Central memory CD4-positive, alpha-beta T cell (primary cell): ENCODE measurements around the gene C21orf58.

ENCODE experiments used
- DNase-seq: peaks from one replicate; pipeline ENCODE4 v3.0.0; 2022

The C21orf58 gene

GRCh38 chr21:46352913-46353312 lies 29.2 kb upstream of the C21orf58 start:
- no peak for DNase-seq

GRCh38 chr21:46352164-46352515 lies 28.5 kb upstream of the C21orf58 start:
- DNase-seq = no peak

DNA sequence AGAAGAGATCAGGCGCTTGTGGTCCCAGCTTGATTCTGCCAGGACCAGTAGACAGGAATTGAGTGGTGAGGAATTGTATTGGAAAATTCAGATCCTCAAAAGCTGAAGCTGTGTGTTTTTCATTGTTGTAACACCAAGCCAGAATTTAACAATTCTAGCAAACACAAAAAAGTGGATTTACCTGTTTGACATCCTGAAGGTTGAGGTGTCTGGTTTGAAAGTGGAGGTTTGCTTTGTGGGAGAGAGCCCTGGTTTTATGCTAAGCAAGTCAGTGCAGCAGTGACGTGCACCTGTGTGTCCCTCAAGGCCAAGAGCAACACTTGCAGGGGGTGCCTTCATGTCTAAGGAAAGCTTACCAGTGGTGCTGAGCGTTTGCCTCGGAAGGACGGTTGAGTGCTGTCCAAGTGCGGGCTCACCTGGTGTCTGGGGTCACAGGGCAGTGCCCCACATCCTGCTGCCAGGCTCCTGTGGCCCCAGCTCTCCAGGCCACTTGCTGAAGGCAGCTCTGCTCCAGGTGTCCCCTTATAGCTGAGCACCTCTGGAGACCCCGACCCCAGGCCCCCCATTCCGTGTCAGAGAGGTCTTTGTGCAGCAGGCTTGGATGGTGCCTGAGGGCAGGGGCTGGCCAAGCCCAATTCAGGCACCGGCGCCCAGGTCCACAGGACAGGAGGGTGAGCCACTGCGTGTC lies 27.9 kb upstream of the C21orf58 start:
- DNase-seq = no peak

GRCh38 chr21:46350981-46351380 lies 27.3 kb upstream of the C21orf58 start:
- DNase-seq = no peak

- no peak for DNase-seq
Observed at GRCh38 chr21:46350571-46350970, 26.9 kb upstream of the C21orf58 start.

- DNase-seq = no peak
Observed at GRCh38 chr21:46349134-46349760, 25.6 kb upstream of the C21orf58 start.

- DNase-seq = no peak
Observed at GRCh38 chr21:46347791-46348381, 24.2 kb upstream of the C21orf58 start.

DNA sequence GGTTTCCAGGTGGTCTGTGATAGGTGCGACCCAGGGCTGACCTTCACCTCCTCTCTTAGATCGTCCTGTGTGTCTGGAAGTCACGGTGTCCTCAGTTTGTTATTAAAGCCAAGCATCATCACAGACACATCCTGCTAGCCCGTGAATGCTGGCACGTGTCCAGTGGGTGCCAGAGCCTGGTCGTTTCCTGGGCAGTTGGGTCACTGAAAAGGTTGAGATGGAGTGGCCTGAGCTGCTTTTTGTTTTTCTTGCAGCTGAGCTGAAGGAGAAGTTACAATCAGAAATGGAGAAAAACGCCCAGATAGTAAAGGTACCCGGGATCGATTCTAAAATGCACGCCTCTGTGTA lies 23.5 kb upstream of the C21orf58 start:
- no peak for DNase-seq

GRCh38 chr21:46346296-46347202 lies 22.9 kb upstream of the C21orf58 start:
- DNase-seq = no peak

DNA sequence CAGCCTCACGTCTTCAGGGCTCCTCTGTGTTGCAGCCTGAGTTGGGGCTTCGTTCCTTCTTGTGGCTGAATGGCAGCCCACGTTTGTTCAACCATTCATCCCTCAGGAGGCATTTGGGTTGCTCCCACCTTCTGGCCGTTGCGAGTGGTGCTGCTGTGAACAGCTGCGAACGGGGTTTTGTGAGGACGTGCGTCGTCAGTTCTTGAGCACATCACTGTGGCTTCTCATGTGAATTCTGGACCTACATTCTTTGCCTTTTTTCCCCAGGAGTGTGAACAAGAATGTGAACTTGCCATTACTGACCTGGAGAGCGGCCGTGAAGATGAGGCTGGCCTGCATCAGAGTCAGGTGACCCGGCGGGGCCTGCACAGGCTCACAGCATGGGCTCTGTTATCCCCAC lies 22.2 kb upstream of the C21orf58 start:
- DNase-seq = no peak

DNA sequence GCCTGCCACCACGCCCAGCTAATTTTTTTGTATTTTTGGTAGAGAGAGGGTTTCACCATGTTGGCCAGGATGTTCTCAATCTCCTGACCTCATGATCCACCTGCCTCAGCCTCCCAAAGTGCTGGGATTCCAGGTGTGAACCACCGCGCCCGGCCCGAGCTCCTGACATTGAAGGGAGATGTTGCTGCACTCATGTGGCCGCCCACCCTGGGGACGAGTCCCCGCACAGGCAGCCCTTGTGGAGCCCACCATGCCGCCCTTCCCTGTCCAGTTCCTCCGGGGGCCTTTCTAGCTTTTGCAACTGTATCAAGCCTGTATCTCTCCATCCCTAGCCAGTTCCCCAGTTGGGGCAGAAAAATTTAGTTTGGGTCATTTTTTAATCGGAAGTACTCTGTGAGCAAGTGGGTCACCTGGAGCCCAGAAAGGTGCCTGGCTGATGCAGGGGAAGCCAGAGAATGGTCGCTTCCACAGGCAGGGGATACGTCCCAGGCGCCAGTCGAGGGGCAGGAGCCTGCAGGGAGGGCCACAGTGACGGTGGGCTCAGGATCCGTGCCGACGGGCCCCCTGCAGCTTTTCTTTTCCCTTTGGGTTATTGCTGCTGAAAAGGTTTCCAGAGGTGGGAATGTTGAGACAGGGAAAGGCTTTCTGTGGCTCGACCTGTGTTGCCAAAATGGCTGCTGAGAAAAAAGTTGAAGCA lies 20.7 kb upstream of the C21orf58 start:
- no peak for DNase-seq

DNA sequence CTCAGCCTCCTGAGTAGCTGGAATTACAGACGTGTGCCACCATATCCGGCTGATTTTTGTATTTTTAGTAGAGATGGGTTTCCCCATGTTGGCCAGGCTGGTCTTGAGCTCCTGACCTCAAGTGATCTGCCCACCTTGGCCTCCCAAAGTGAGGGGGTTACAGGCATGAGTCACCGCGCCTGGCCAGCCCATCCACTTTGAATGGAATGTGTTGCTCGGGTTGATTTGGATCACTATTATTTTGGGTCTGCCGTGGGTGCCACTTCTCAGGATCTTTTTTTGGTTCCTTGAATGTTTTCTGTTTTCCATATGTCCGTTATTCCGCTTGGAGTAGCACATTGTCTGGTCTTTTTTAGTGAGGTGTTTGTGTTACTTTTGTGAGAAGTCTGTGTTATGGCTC lies 17.3 kb upstream of the C21orf58 start:
- no peak for DNase-seq

- no peak for DNase-seq
Observed at GRCh38 chr21:46336603-46337002, 12.9 kb upstream of the C21orf58 start.

- DNase-seq = no peak
Observed at GRCh38 chr21:46334351-46335140, 10.9 kb upstream of the C21orf58 start.

DNA sequence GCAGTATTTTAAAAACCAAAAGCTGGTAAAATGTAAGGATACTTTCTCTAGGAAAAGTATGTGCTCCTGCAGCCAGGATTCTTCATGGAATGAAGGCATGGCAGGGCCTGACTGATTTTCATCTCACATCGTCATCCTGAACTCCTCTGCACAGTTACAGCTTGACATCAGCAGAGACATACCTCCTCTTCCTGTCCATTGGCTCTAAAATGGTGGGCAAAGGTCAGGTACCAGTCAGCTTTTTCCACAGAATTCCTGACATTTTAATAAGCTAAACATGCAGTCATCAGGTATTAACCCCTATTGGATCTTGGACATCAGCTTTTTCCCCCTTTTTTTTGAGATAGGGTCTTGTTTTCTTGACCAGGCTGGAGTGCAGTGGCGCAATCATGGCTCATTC lies 6.1 kb upstream of the C21orf58 start:
- DNase-seq = no peak

DNA sequence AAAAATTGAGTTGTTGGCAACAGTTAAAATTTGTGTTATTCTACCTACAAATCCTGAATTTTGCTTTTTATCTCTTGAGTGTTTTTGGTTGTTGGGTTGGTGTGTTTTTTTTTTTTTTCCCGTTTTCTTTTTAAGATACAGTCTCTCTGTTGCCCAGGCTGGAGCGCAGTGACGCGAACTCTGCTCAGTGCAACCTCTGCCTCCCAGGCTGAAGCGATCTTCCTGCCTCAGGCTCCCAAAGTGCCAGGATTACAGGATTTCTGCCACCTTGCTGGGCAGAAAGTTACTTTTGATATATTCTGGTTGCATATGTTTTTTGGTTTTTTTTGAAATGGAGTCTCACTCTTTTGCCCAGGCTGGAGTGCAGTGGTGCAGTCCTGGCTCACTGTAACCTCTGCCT lies 4.5 kb upstream of the C21orf58 start:
- no peak for DNase-seq

GRCh38 chr21:46327711-46328110 lies 4.0 kb upstream of the C21orf58 start:
- DNase-seq = no peak

GRCh38 chr21:46326110-46326703 lies 2.5 kb upstream of the C21orf58 start:
- DNase-seq = no peak

- peak; percentile 24 for DNase-seq
Observed at GRCh38 chr21:46325073-46325912, 1.6 kb upstream of the C21orf58 start.

DNA sequence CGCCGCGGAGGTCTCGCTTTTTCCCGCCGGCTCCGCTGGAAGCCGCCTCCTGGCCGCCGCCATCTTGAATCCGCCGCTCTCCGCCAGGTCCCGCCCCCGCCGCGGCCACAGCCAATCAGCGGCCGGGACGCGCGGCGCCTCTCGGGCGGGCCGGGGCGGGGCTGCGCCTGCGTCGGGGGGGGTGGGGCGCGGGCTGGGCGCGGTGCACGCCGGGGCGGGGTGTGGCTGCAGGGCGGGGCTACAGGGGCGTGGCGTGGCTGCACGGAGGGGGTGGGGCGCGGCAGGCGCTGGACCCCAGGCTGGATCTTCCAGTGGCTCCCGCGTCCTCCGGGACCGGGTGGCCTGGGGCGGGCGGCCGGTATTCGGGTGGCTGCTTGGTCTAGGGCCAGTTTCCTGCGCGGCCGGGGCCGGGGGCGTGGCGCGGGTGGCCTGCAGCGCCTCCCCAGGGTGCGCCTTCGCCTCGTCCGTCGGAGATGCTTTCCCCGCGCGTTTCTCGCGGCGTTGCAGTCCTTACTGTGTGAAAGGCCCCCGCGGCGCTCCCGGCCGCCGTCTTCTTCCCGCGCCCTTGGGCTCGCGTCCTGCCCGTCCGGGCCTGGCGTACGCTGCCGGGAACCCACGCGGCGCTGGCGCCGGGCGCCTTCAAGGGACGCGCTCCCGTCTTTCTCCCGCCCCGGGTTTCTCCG lies 861 bp upstream of the C21orf58 start:
- DNase-seq = peak; percentile 85
